Renal cortical epithelial cell (primary cell): ENCODE measurements around the gene ENTREP1. TPM values are rescaled to one million over a fixed set of nuclear protein-coding genes. Genes with fewer than 3 reads are reported as not detected.
A peak's percentile ranks its signal among the peaks of the same experiment; 100 is the strongest.
"Not testable (repeated sequence)": the region's sequence is repeated elsewhere in the genome, so short reads cannot be mapped to it uniquely, and the experiment has no call there.

Source experiments
- DNase-seq: peaks from one replicate; pipeline ENCODE4 v3.0.0-alpha.2; 2011; ENCODE audit warnings: low read depth
- total RNA-seq: library from RNA; depleted of rRNA; stranded (reverse); fragments of >200 nt; gene quantifications from 2 replicates; pipeline ENCODE4 v1.2.3, GENCODE V29; 2014

ENTREP1 gene
- total RNA-seq = 1.0 and 2.4 TPM in 2 replicates

- peak; percentile 45 for DNase-seq
Observed at GRCh38 chr9:69324549-69325401, at the start of gene ENTREP1. TSS of gene ENTREP1 (plus strand) at chr9:69325215. CDS start at chr9:69325310, 95 bp downstream.

GRCh38 chr9:69276775-69277174 lies 48.2 kb upstream of the ENTREP1 start:
- DNase-seq = no peak

- no peak for DNase-seq
Observed at GRCh38 chr9:69279084-69279731, 45.8 kb upstream of the ENTREP1 start.

GRCh38 chr9:69279733-69280132 lies 45.3 kb upstream of the ENTREP1 start:
- no peak for DNase-seq

GRCh38 chr9:69283003-69283402 lies 42.0 kb upstream of the ENTREP1 start:
- no peak for DNase-seq

- DNase-seq = no peak
Observed at GRCh38 chr9:69292078-69292477, 32.9 kb upstream of the ENTREP1 start.

- DNase-seq = no peak
Observed at GRCh38 chr9:69293156-69293555, 31.9 kb upstream of the ENTREP1 start.

GRCh38 chr9:69295872-69296552 lies 29.0 kb upstream of the ENTREP1 start:
- DNase-seq = no peak

GRCh38 chr9:69297300-69297980 lies 27.6 kb upstream of the ENTREP1 start:
- no peak for DNase-seq

GRCh38 chr9:69299315-69299714 lies 25.7 kb upstream of the ENTREP1 start:
- DNase-seq = no peak

- no peak for DNase-seq
Observed at GRCh38 chr9:69299826-69300225, 25.2 kb upstream of the ENTREP1 start.

- no peak for DNase-seq
Observed at GRCh38 chr9:69303331-69303730, 21.7 kb upstream of the ENTREP1 start.

- DNase-seq = not testable (repeated sequence)
Observed at GRCh38 chr9:69306895-69307445, 18.0 kb upstream of the ENTREP1 start.

GRCh38 chr9:69307446-69308205 lies 17.4 kb upstream of the ENTREP1 start:
- DNase-seq = peak; percentile 60

- DNase-seq = no peak
Observed at GRCh38 chr9:69308206-69308931, 16.6 kb upstream of the ENTREP1 start.

- no peak for DNase-seq
Observed at GRCh38 chr9:69313175-69313574, 11.8 kb upstream of the ENTREP1 start.

GRCh38 chr9:69314547-69314946 lies 10.5 kb upstream of the ENTREP1 start:
- peak; percentile 21 for DNase-seq

GRCh38 chr9:69317081-69317480 lies 7.9 kb upstream of the ENTREP1 start:
- no peak for DNase-seq

- no peak for DNase-seq
Observed at GRCh38 chr9:69317894-69318293, 7.1 kb upstream of the ENTREP1 start.

- no peak for DNase-seq
Observed at GRCh38 chr9:69319324-69320025, 5.5 kb upstream of the ENTREP1 start.
